Endothelial cell of umbilical vein (primary cell): ENCODE measurements around the gene TLCD3B. TPM values are rescaled to one million over a fixed set of nuclear protein-coding genes. Genes with fewer than 3 reads are reported as not detected.

Source experiments
- BruUV-seq: library from RNA; stranded (reverse); fragments of 400-500 nt; replicated peaks from 2 replicates; lab custom pipeline; 2021; lab: Mats Ljungman, UMichigan
- CTCF ChIA-PET: fragments of 300-600, 350-600 bp; sonication (Branson Sonifier 250); formaldehyde crosslinking; loops from one replicate; lab custom pipeline; 2021; ENCODE audit warnings: antibody characterized with exemption, inconsistent platforms; lab: Charles Lee
- POLR2A ChIA-PET: fragments of 300-600, 350-600 bp; sonication (Branson Sonifier 250); formaldehyde crosslinking; loops from one replicate; lab custom pipeline; 2021; ENCODE audit warnings: antibody characterized with exemption, inconsistent platforms; lab: Charles Lee
- DNase-seq: peaks from one replicate; pipeline ENCODE4 v3.0.0-alpha.2; 2011; ENCODE audit warnings: low read depth, low spot score
- FAIRE-seq: peaks from 2 replicates; lab custom pipeline; 2011; peaks lifted over from hg19 to GRCh38; lab: Jason Lieb, UNC
- H2AFZ ChIP-seq: 2 replicates; pipeline ENCODE4 v1.6.0; 2012; ENCODE audit warnings: low read depth, low read length, control low read depth, inconsistent platforms
- H3K27ac ChIP-seq: 2 replicates; pipeline ENCODE4 v1.5.1; 2011; ENCODE audit warnings: low read depth, mild to moderate bottlenecking, control low read depth, low read length, moderate library complexity; ENCODE audit not compliant: insufficient read depth
- H3K27me3 ChIP-seq, 2 experiments: 2 replicates each; pipeline versions ENCODE4 v1.6.0 to v1.6.1; 2011; ENCODE audit warnings: low read length in 2 of 2, mixed read lengths in 1 of 2; ENCODE audit not compliant: control insufficient read depth in 2 of 2, insufficient read depth in 2 of 2
- H3K36me3 ChIP-seq, 2 experiments: 2 replicates in 1 of 2; 3 replicates in 1 of 2; pipeline ENCODE4 v1.5.1; 2011; ENCODE audit warnings: low read length in 2 of 2, mild to moderate bottlenecking in 1 of 2, moderate library complexity in 1 of 2; ENCODE audit not compliant: control insufficient read depth in 2 of 2, insufficient read depth in 2 of 2; ENCODE audit errors: extremely low read depth in 1 of 2
- H3K4me1 ChIP-seq: 3 replicates; pipeline ENCODE4 v1.5.1; 2011; ENCODE audit warnings: mild to moderate bottlenecking, low read length; ENCODE audit not compliant: control insufficient read depth, insufficient read depth; ENCODE audit errors: extremely low read depth
- H3K4me2 ChIP-seq: 2 replicates; pipeline ENCODE4 v1.6.1; 2011; ENCODE audit warnings: low read length, control low read depth, mixed read lengths; ENCODE audit not compliant: insufficient read depth
- H3K4me3 ChIP-seq, 3 experiments: fragments of 200-600 bp in 1 of 3; sonication (generic), shearing (Covaris generic) in 1 of 3; replicated peaks in 1 of 3; 2 replicates each; pipeline ENCODE4 v1.5.1; 2011 to 2016; ENCODE audit warnings: control low read depth in 3 of 3, low read length in 3 of 3, mild to moderate bottlenecking in 2 of 3, inconsistent platforms in 1 of 3, low read depth in 1 of 3, moderate library complexity in 1 of 3; ENCODE audit not compliant: insufficient read depth in 1 of 3
- H3K79me2 ChIP-seq: 2 replicates; pipeline ENCODE4 v1.6.0; 2012; ENCODE audit warnings: low read length, inconsistent platforms; ENCODE audit not compliant: control insufficient read depth, insufficient read depth
- H3K9ac ChIP-seq: replicated peaks from 2 replicates; pipeline ENCODE3; 2011; ENCODE audit warnings: low read length, control low read depth; ENCODE audit not compliant: insufficient read depth; ENCODE audit errors: extremely low read depth
- H3K9me1 ChIP-seq: replicated peaks from 3 replicates; pipeline ENCODE4 v1.6.0; 2011; ENCODE audit warnings: mild to moderate bottlenecking, low read length; ENCODE audit not compliant: control insufficient read depth, insufficient read depth; ENCODE audit errors: extremely low read depth
- H3K9me3 ChIP-seq: replicated peaks from 2 replicates; pipeline ENCODE4 v1.5.1; 2012; ENCODE audit warnings: low read length, inconsistent platforms; ENCODE audit not compliant: control insufficient read depth, insufficient read depth
- H4K20me1 ChIP-seq: replicated peaks from 2 replicates; pipeline ENCODE3; 2011; ENCODE audit warnings: mild to moderate bottlenecking, low read length; ENCODE audit not compliant: control insufficient read depth, insufficient read depth; ENCODE audit errors: extremely low read depth
- CTCF ChIP-seq, 2 donors: IDR thresholded peaks; 1 replicate in 1 of 2; 2 replicates in 1 of 2; pipeline ENCODE4 v1.5.1; 2011; ENCODE audit warnings: low read length in 2 of 2, mild to moderate bottlenecking in 2 of 2, moderate library complexity in 2 of 2, control low read depth in 1 of 2, inconsistent platforms in 1 of 2, low read depth in 1 of 2; ENCODE audit not compliant: insufficient read depth in 1 of 2; ENCODE audit errors: extremely low read depth in 1 of 2
- EZH2 ChIP-seq: IDR thresholded peaks from 2 replicates; pipeline ENCODE4 v1.6.1; 2012; ENCODE audit warnings: borderline replicate concordance, low read depth, mild to moderate bottlenecking, moderate library complexity, low read length, inconsistent platforms; ENCODE audit not compliant: severe bottlenecking
- FOS ChIP-seq: IDR thresholded peaks from 2 replicates; pipeline ENCODE4 v1.6.1; 2011; ENCODE audit warnings: mild to moderate bottlenecking, low read length, moderate library complexity, borderline replicate concordance; ENCODE audit not compliant: insufficient read depth
- GATA2 ChIP-seq: IDR thresholded peaks from 2 replicates; pipeline ENCODE4 v1.7.0; 2011; ENCODE audit warnings: low read depth, mild to moderate bottlenecking, moderate library complexity, mixed read lengths, low read length; ENCODE audit not compliant: insufficient read length, insufficient read depth
- JUN ChIP-seq: IDR thresholded peaks from 2 replicates; pipeline ENCODE4 v1.6.1; 2011; ENCODE audit warnings: borderline replicate concordance, low read depth; ENCODE audit not compliant: insufficient read length, insufficient read depth
- MAX ChIP-seq: IDR thresholded peaks from 2 replicates; pipeline ENCODE4 v1.6.1; 2011; ENCODE audit not compliant: insufficient read depth, insufficient read length
- MYC ChIP-seq: IDR thresholded peaks from one replicate; pipeline ENCODE4 v1.6.1; 2011; ENCODE audit warnings: mild to moderate bottlenecking, low read depth, low read length
- POLR2A ChIP-seq: IDR thresholded peaks from 2 replicates; pipeline ENCODE4 v1.6.1; 2012; ENCODE audit warnings: low read depth, mild to moderate bottlenecking, control low read depth, low read length
- POLR2AphosphoS5 ChIP-seq: IDR thresholded peaks from 2 replicates; pipeline ENCODE4 v1.6.1; 2012; ENCODE audit warnings: low read depth, mild to moderate bottlenecking, control low read depth, low read length, moderate library complexity; ENCODE audit not compliant: insufficient read depth
- dilution Hi-C: fragments of 300-500 bp; cut with MboI; formaldehyde crosslinking; loops from one replicate; pipeline ENCODE4 v1.15.0; 2019; ENCODE audit warnings: low sequenced_read_pairs; ENCODE audit not compliant: extremely low pct_ligation_motif_present
- intact Hi-C: fragments of 100-400 bp; cut with micrococcal nuclease; formaldehyde crosslinking; loops from one replicate; pipeline ENCODE4 v1.10.0; 2022
- polyA plus RNA-seq, 4 experiments: library from polyadenylated mRNA; depleted of rRNA in 3 of 4; stranded (reverse) in 3 of 4; unstranded in 1 of 4; fragments of >200 nt; gene quantifications; 2 replicates each; pipeline versions ENCODE4 v1.2.1 to v1.2.3, GENCODE V29; 2011 to 2012; ENCODE audit warnings: missing spikeins in 1 of 4
- total RNA-seq: library from RNA; stranded (reverse); gene quantifications from 2 replicates; pipeline ENCODE4 v1.2.3, GENCODE V29; 2021

Gene TLCD3B
- total and polyA plus RNA-seq, 2 donors (not counting 3 experiments of a cell fraction or from before 2014, with no cell fraction given) = 0.37 to 0.86 TPM

GRCh38 chr16:30002614-30003346 is 28.3 kb downstream of the TLCD3B start:
- H2AFZ ChIP-seq = no peak overlapping the region
- CTCF ChIA-PET = interaction anchor here (1.1 kb wide), 1 partner anchor 195 kb away, joined by 3 read pairs; no protein-coding TSS in a partner anchor
- H3K9me1 ChIP-seq = no peaks in the 10 kb centered on the region
- POLR2A ChIA-PET = no interaction called here
- no peak overlapping the region for H3K4me3 ChIP-seq
- BruUV-seq = no TSS peak
- FAIRE-seq (no peak), DNase-seq (no peak)
- H3K79me2 ChIP-seq = no peaks in the 10 kb centered on the region
- dilution Hi-C loops = no loop called here
- no peaks in the 10 kb centered on the region for H3K4me1 ChIP-seq
- no peak overlapping the region for H3K27ac ChIP-seq
- intact Hi-C loops = no loop called here
- H3K9me3 ChIP-seq = no peaks in the 10 kb centered on the region
- H3K27me3 ChIP-seq = no peaks in the 10 kb centered on the region
- H3K36me3 ChIP-seq = peaks cover 0 to 7% of the 10 kb centered on the region in 2 experiments
- no peak overlapping the region for H3K9ac ChIP-seq
- no peak overlapping the region for H3K4me2 ChIP-seq
- TF ChIP-seq MAX (no peak), MYC (no peak), POLR2AphosphoS5 (no peak), CTCF (IDR thresholded peaks at IDR 0.05; ENCODE audit: extremely low read depth in 1 of 2, insufficient read depth in 1 of 2, low read depth in 1 of 2, low read length in 2 of 2) (no peak), EZH2 (no peak), GATA2 (no peak), JUN (no peak), FOS (no peak), POLR2A (no peak)
- H4K20me1 ChIP-seq = no peaks in the 10 kb centered on the region
